GM23338 (cell line): ENCODE data around the gene NDUFB8. TPM values are rescaled to one million over a fixed set of nuclear protein-coding genes. Genes with fewer than 3 reads are reported as not detected.

ENCODE experiments used
- ATAC-seq: fragments of 200-7000 bp; cut with Tn5 transposase; 3 replicates; pipeline ENCODE4 v1.9.1; 2020
- DNase-seq: peaks from one replicate; pipeline ENCODE4 v3.0.0-alpha.2; 2015; ENCODE audit warnings: low spot score
- H2AFZ ChIP-seq: fragments of 200-600 bp; sonication (generic); 2 replicates; pipeline ENCODE4 v1.8.0; 2016; ENCODE audit warnings: antibody characterized with exemption, mild to moderate bottlenecking, moderate library complexity
- H3F3A ChIP-seq: fragments of 200-600 bp; sonication (generic); replicated peaks from 2 replicates; pipeline ENCODE4 v1.8.0; 2017; ENCODE audit warnings: antibody characterized with exemption, mixed run types, low read depth
- H3K27ac ChIP-seq: fragments of 200-600 bp; sonication (generic); 2 replicates; pipeline ENCODE4 v1.6.1; 2016; ENCODE audit warnings: low read depth
- H3K27me3 ChIP-seq: fragments of 200-600 bp; sonication (generic); 2 replicates; pipeline ENCODE4 v1.8.0; 2016; ENCODE audit warnings: mild to moderate bottlenecking, mixed run types, moderate library complexity; ENCODE audit not compliant: insufficient read depth
- H3K36me3 ChIP-seq: fragments of 200-600 bp; sonication (generic); 2 replicates; pipeline ENCODE4 v1.8.0; 2016; ENCODE audit warnings: mild to moderate bottlenecking; ENCODE audit not compliant: insufficient read depth
- H3K4me1 ChIP-seq: fragments of 200-600 bp; sonication (generic); 2 replicates; pipeline ENCODE4 v1.8.0; 2016; ENCODE audit warnings: mild to moderate bottlenecking, moderate library complexity; ENCODE audit not compliant: insufficient read depth
- H3K4me2 ChIP-seq: fragments of 200-600 bp; sonication (generic); 2 replicates; pipeline ENCODE4 v1.7.1; 2017; ENCODE audit warnings: mixed run types
- H3K4me3 ChIP-seq: fragments of 200-600 bp; sonication (generic); 2 replicates; pipeline ENCODE4 v1.6.1; 2016; ENCODE audit warnings: mixed run types
- H3K79me2 ChIP-seq: fragments of 200-600 bp; sonication (generic); replicated peaks from 2 replicates; pipeline ENCODE4 v1.8.0; 2017; ENCODE audit warnings: mild to moderate bottlenecking; ENCODE audit not compliant: insufficient read depth
- H3K9me2 ChIP-seq: fragments of 200-600 bp; sonication (generic); 2 replicates; pipeline ENCODE4 v1.8.0; 2017; ENCODE audit not compliant: insufficient read depth
- H4K20me1 ChIP-seq: fragments of 200-600 bp; sonication (generic); replicated peaks from 2 replicates; pipeline ENCODE4 v1.8.0; 2017; ENCODE audit warnings: mild to moderate bottlenecking; ENCODE audit not compliant: insufficient read depth
- H3K27ac Mint-ChIP-seq: 2 replicates; pipeline ENCODE4 v1.8.0; 2020; ENCODE audit warnings: inconsistent platforms, mild to moderate bottlenecking, moderate library complexity, mixed read lengths
- H3K27me3 Mint-ChIP-seq: 3 replicates; pipeline ENCODE4 v1.8.0; 2022; ENCODE audit warnings: low read depth, mild to moderate bottlenecking, moderate library complexity, mixed read lengths, inconsistent platforms; ENCODE audit not compliant: insufficient read depth, poor library complexity
- H3K36me3 Mint-ChIP-seq: 3 replicates; pipeline ENCODE4 v1.8.0; 2021; ENCODE audit warnings: low read depth, mild to moderate bottlenecking, inconsistent platforms, moderate library complexity, mixed read lengths
- H3K4me1 Mint-ChIP-seq: 3 replicates; pipeline ENCODE4 v1.8.0; 2020; ENCODE audit warnings: mild to moderate bottlenecking, inconsistent platforms, mixed read lengths
- H3K4me3 Mint-ChIP-seq: 3 replicates; pipeline ENCODE4 v1.8.0; 2021; ENCODE audit warnings: moderate library complexity, mild to moderate bottlenecking, inconsistent platforms, mixed read lengths
- H3K9me3 Mint-ChIP-seq: 3 replicates; pipeline ENCODE4 v1.8.0; 2020; ENCODE audit warnings: moderate library complexity, mild to moderate bottlenecking, inconsistent platforms, mixed read lengths
- CREB1 ChIP-seq: fragments of 250-450 bp; sonication (Bioruptor Pico); IDR thresholded peaks from 2 replicates; pipeline ENCODE4 v1.5.0; 2020; ENCODE audit warnings: low read depth, mild to moderate bottlenecking, moderate library complexity
- EZH2 ChIP-seq: fragments of 200-600 bp; sonication (generic); IDR thresholded peaks from one replicate; pipeline ENCODE4 v1.8.0; 2017; ENCODE audit warnings: antibody characterized with exemption, mild to moderate bottlenecking, low read depth; ENCODE audit not compliant: unreplicated experiment
- EZH2phosphoT487 ChIP-seq: fragments of 200-600 bp; sonication (generic); IDR thresholded peaks from one replicate; pipeline ENCODE4 v1.8.1; 2018; ENCODE audit warnings: antibody characterized with exemption; ENCODE audit not compliant: unreplicated experiment
- JUNB ChIP-seq: IDR thresholded peaks from one replicate; pipeline ENCODE4 v1.6.1; 2016; ENCODE audit warnings: antibody characterized with exemption; ENCODE audit not compliant: unreplicated experiment
- NANOG ChIP-seq: IDR thresholded peaks from 2 replicates; pipeline ENCODE4 v1.6.1; 2016; ENCODE audit warnings: antibody characterized with exemption, borderline replicate concordance
- POLR2AphosphoS5 ChIP-seq: IDR thresholded peaks from 2 replicates; pipeline ENCODE4 v1.6.1; 2016; ENCODE audit warnings: antibody characterized with exemption, low read depth
- STAT1 ChIP-seq: IDR thresholded peaks from one replicate; pipeline ENCODE4 v1.6.1; 2016; ENCODE audit warnings: antibody characterized with exemption; ENCODE audit not compliant: unreplicated experiment
- ZNF114 ChIP-seq: fragments of 250-450 bp; sonication (Bioruptor Pico); IDR thresholded peaks from 2 replicates; pipeline ENCODE4 v1.5.0; 2020; ENCODE audit warnings: mild to moderate bottlenecking, moderate library complexity
- ZNF331 ChIP-seq: fragments of 250-450 bp; sonication (Bioruptor Pico); IDR thresholded peaks from 2 replicates; pipeline ENCODE4 v1.5.0; 2020; ENCODE audit warnings: low read depth, mild to moderate bottlenecking, moderate library complexity
- polyA plus RNA-seq: library from polyadenylated mRNA; unstranded; fragments of >200 nt; fragmentation: Nextera tagmentation; extraction: Ambion mirVana; gene quantifications from 2 replicates; pipeline ENCODE4 v1.2.1, GENCODE V29; 2016
- total RNA-seq: library from RNA; depleted of rRNA; stranded (reverse); fragments of >200 nt; shearing (Covaris generic); gene quantifications from 2 replicates; pipeline ENCODE4 v1.2.3, GENCODE V29; 2014
- TF ChIP-seq, protein P1 (sequence below): fragments of 250-450 bp; sonication (Bioruptor Pico); IDR thresholded peaks from 2 replicates; pipeline ENCODE4 v1.5.0; 2020; ENCODE audit warnings: mild to moderate bottlenecking, moderate library complexity
- TF ChIP-seq, protein P2 (sequence below): IDR thresholded peaks from one replicate; pipeline ENCODE4 v1.6.1; 2018; ENCODE audit warnings: antibody characterized with exemption; ENCODE audit not compliant: unreplicated experiment
- TF ChIP-seq, protein P3 (sequence below), 2 experiments: fragments of 200-600 bp in 1 of 2; sonication (generic) in 1 of 2; conservative IDR thresholded peaks; 2 replicates each; pipeline versions ENCODE4 v1.5.1 to v1.6.1; 2016 to 2017; ENCODE audit warnings: antibody characterized with exemption in 2 of 2, low read depth in 2 of 2, mild to moderate bottlenecking in 2 of 2, moderate library complexity in 1 of 2
- TF ChIP-seq, protein P4 (sequence below): IDR thresholded peaks from 2 replicates; pipeline ENCODE4 v1.6.1; 2016; ENCODE audit warnings: antibody characterized with exemption

Gene NDUFB8
- total and polyA plus RNA-seq, 2 experiments from 2014 or later, result 131 to 464 TPM

DNA sequence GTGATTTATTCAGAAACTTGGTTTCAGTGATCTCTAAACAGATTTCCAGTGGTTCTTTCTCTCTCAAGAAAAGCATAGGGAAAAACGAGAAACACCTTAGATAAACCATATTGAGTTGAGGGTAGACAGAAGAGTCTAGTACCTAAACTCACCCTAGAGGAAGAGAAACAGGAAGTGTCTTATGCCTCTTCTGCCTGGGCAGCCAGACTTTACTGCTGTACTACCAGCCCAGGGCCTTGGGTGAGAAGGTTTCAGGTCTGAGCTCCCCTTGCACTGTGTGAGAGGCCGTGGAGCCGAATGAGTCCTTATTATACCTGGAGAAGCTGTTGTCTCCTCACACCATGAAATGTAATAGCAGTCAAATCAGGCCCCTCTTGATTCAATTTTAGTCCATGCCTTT, 24.3 kb upstream of the NDUFB8 start:
- Histone ChIP-seq H3K36me3 (no peaks in the 10 kb centered on the region), H3F3A (no peaks in the 10 kb centered on the region), H3K9me2 (no peaks in the 10 kb centered on the region), H3K27me3 (no peaks in the 10 kb centered on the region), H3K4me2 (no peak overlapping the region), H3K4me1 (no peaks in the 10 kb centered on the region), H4K20me1 (peaks cover 4% of the 10 kb centered on the region; the same call in 1 of the 2 replicates), H3K27ac (no peak overlapping the region), H2AFZ (no peak overlapping the region), H3K79me2 (no peaks in the 10 kb centered on the region), H3K4me3 (no peak overlapping the region)
- Mint-ChIP-seq H3K4me1 (no peaks in the 10 kb centered on the region), H3K27me3 (peaks cover 2% of the 10 kb centered on the region), H3K4me3 (no peak overlapping the region), H3K36me3 (peaks cover 10% of the 10 kb centered on the region), H3K27ac (no peak overlapping the region), H3K9me3 (no peaks in the 10 kb centered on the region)
- TF ChIP-seq STAT1, result no peak
- no peak for TF ChIP-seq EZH2phosphoT487
- TF ChIP-seq, protein P1, sequence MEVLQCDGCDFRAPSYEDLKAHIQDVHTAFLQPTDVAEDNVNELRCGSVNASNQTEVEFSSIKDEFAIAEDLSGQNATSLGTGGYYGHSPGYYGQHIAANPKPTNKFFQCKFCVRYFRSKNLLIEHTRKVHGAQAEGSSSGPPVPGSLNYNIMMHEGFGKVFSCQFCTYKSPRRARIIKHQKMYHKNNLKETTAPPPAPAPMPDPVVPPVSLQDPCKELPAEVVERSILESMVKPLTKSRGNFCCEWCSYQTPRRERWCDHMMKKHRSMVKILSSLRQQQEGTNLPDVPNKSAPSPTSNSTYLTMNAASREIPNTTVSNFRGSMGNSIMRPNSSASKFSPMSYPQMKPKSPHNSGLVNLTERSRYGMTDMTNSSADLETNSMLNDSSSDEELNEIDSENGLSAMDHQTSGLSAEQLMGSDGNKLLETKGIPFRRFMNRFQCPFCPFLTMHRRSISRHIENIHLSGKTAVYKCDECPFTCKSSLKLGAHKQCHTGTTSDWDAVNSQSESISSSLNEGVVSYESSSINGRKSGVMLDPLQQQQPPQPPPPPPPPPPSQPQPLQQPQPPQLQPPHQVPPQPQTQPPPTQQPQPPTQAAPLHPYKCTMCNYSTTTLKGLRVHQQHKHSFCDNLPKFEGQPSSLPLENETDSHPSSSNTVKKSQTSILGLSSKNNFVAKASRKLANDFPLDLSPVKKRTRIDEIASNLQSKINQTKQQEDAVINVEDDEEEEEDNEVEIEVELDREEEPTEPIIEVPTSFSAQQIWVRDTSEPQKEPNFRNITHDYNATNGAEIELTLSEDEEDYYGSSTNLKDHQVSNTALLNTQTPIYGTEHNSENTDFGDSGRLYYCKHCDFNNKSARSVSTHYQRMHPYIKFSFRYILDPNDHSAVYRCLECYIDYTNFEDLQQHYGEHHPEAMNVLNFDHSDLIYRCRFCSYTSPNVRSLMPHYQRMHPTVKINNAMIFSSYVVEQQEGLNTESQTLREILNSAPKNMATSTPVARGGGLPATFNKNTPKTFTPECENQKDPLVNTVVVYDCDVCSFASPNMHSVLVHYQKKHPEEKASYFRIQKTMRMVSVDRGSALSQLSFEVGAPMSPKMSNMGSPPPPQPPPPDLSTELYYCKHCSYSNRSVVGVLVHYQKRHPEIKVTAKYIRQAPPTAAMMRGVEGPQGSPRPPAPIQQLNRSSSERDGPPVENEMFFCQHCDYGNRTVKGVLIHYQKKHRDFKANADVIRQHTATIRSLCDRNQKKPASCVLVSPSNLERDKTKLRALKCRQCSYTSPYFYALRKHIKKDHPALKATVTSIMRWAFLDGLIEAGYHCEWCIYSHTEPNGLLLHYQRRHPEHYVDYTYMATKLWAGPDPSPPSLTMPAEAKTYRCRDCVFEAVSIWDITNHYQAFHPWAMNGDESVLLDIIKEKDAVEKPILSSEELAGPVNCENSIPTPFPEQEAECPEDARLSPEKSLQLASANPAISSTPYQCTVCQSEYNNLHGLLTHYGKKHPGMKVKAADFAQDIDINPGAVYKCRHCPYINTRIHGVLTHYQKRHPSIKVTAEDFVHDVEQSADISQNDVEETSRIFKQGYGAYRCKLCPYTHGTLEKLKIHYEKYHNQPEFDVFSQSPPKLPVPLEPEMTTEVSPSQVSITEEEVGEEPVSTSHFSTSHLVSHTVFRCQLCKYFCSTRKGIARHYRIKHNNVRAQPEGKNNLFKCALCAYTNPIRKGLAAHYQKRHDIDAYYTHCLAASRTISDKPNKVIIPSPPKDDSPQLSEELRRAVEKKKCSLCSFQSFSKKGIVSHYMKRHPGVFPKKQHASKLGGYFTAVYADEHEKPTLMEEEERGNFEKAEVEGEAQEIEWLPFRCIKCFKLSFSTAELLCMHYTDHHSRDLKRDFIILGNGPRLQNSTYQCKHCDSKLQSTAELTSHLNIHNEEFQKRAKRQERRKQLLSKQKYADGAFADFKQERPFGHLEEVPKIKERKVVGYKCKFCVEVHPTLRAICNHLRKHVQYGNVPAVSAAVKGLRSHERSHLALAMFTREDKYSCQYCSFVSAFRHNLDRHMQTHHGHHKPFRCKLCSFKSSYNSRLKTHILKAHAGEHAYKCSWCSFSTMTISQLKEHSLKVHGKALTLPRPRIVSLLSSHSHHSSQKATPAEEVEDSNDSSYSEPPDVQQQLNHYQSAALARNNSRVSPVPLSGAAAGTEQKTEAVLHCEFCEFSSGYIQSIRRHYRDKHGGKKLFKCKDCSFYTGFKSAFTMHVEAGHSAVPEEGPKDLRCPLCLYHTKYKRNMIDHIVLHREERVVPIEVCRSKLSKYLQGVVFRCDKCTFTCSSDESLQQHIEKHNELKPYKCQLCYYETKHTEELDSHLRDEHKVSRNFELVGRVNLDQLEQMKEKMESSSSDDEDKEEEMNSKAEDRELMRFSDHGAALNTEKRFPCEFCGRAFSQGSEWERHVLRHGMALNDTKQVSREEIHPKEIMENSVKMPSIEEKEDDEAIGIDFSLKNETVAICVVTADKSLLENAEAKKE (CRISPR knock-in tag), result no peak
- no peak for TF ChIP-seq ZNF331
- no peak for TF ChIP-seq NANOG
- TF ChIP-seq JUNB, result no peak
- no peak for TF ChIP-seq EZH2
- TF ChIP-seq POLR2AphosphoS5, result no peak
- no peak for TF ChIP-seq CREB1 (CRISPR knock-in tag)
- TF ChIP-seq, protein P2, sequence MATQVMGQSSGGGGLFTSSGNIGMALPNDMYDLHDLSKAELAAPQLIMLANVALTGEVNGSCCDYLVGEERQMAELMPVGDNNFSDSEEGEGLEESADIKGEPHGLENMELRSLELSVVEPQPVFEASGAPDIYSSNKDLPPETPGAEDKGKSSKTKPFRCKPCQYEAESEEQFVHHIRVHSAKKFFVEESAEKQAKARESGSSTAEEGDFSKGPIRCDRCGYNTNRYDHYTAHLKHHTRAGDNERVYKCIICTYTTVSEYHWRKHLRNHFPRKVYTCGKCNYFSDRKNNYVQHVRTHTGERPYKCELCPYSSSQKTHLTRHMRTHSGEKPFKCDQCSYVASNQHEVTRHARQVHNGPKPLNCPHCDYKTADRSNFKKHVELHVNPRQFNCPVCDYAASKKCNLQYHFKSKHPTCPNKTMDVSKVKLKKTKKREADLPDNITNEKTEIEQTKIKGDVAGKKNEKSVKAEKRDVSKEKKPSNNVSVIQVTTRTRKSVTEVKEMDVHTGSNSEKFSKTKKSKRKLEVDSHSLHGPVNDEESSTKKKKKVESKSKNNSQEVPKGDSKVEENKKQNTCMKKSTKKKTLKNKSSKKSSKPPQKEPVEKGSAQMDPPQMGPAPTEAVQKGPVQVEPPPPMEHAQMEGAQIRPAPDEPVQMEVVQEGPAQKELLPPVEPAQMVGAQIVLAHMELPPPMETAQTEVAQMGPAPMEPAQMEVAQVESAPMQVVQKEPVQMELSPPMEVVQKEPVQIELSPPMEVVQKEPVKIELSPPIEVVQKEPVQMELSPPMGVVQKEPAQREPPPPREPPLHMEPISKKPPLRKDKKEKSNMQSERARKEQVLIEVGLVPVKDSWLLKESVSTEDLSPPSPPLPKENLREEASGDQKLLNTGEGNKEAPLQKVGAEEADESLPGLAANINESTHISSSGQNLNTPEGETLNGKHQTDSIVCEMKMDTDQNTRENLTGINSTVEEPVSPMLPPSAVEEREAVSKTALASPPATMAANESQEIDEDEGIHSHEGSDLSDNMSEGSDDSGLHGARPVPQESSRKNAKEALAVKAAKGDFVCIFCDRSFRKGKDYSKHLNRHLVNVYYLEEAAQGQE, result no peak
- no peak for TF ChIP-seq ZNF114
- TF ChIP-seq, protein P3, sequence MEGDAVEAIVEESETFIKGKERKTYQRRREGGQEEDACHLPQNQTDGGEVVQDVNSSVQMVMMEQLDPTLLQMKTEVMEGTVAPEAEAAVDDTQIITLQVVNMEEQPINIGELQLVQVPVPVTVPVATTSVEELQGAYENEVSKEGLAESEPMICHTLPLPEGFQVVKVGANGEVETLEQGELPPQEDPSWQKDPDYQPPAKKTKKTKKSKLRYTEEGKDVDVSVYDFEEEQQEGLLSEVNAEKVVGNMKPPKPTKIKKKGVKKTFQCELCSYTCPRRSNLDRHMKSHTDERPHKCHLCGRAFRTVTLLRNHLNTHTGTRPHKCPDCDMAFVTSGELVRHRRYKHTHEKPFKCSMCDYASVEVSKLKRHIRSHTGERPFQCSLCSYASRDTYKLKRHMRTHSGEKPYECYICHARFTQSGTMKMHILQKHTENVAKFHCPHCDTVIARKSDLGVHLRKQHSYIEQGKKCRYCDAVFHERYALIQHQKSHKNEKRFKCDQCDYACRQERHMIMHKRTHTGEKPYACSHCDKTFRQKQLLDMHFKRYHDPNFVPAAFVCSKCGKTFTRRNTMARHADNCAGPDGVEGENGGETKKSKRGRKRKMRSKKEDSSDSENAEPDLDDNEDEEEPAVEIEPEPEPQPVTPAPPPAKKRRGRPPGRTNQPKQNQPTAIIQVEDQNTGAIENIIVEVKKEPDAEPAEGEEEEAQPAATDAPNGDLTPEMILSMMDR (conservative IDR thresholded peaks at IDR 0.05; ENCODE audit: low read depth in 2 of 2), result no peak
- TF ChIP-seq, protein P4, sequence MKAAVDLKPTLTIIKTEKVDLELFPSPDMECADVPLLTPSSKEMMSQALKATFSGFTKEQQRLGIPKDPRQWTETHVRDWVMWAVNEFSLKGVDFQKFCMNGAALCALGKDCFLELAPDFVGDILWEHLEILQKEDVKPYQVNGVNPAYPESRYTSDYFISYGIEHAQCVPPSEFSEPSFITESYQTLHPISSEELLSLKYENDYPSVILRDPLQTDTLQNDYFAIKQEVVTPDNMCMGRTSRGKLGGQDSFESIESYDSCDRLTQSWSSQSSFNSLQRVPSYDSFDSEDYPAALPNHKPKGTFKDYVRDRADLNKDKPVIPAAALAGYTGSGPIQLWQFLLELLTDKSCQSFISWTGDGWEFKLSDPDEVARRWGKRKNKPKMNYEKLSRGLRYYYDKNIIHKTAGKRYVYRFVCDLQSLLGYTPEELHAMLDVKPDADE, result no peak
- ATAC-seq (no peak), DNase-seq (no peak)
